Pons (tissue), 1 donor: ENCODE data around the gene STRIP2.
A peak's percentile ranks its signal among the peaks of the same experiment; 100 is the strongest.
"Not testable (repeated sequence)": the region's sequence is repeated elsewhere in the genome, so short reads cannot be mapped to it uniquely, and the experiment has no call there.

Experiments used
- DNase-seq: peaks from one replicate; pipeline ENCODE4 v3.0.0-alpha.2; 2016; ENCODE audit warnings: low spot score

The STRIP2 gene

GRCh38 chr7:129433847-129434674, at the start of gene STRIP2:
Gene STRIP2, plus strand, starts transcription at chr7:129434432. Its CDS starts 41 bp downstream, at chr7:129434473.
- DNase-seq: peak; percentile 80

GRCh38 chr7:129385116-129385515, 49.1 kb upstream of the STRIP2 start:
- DNase-seq: no peak

- DNase-seq: no peak
Observed at GRCh38 chr7:129385598-129385997, 48.6 kb upstream of the STRIP2 start.

GRCh38 chr7:129386506-129386905, 47.7 kb upstream of the STRIP2 start:
- no peak for DNase-seq

- no peak for DNase-seq
Observed at GRCh38 chr7:129387537-129387936, 46.7 kb upstream of the STRIP2 start.

GRCh38 chr7:129388333-129389098, 45.7 kb upstream of the STRIP2 start:
- DNase-seq: peak; percentile 49

GRCh38 chr7:129389829-129390228, 44.4 kb upstream of the STRIP2 start:
- DNase-seq: no peak

- DNase-seq: no peak
Observed at GRCh38 chr7:129390314-129390713, 43.9 kb upstream of the STRIP2 start.

GRCh38 chr7:129391546-129392171, 42.6 kb upstream of the STRIP2 start:
- no peak for DNase-seq

- no peak for DNase-seq
Observed at GRCh38 chr7:129393255-129393654, 41.0 kb upstream of the STRIP2 start.

GRCh38 chr7:129394101-129394500, 40.1 kb upstream of the STRIP2 start:
- no peak for DNase-seq

GRCh38 chr7:129394982-129395914, 39.0 kb upstream of the STRIP2 start:
- DNase-seq: no peak

GRCh38 chr7:129401228-129401966, 32.8 kb upstream of the STRIP2 start:
- no peak for DNase-seq

- DNase-seq: no peak
Observed at GRCh38 chr7:129401967-129402860, 32.0 kb upstream of the STRIP2 start.

GRCh38 chr7:129405527-129405926, 28.7 kb upstream of the STRIP2 start:
- no peak for DNase-seq

- DNase-seq: not testable (repeated sequence)
Observed at GRCh38 chr7:129410238-129410637, 24.0 kb upstream of the STRIP2 start.

- DNase-seq: no peak
Observed at GRCh38 chr7:129412501-129412900, 21.7 kb upstream of the STRIP2 start.

GRCh38 chr7:129417073-129417472, 17.2 kb upstream of the STRIP2 start:
- no peak for DNase-seq

- DNase-seq: no peak
Observed at GRCh38 chr7:129421717-129422250, 12.4 kb upstream of the STRIP2 start.

GRCh38 chr7:129422727-129423126, 11.5 kb upstream of the STRIP2 start:
- no peak for DNase-seq
